Breast epithelium (tissue), 3 donors: ENCODE measurements around the gene FOXN3.

Experiments used
- POLR2A ChIP-seq: fragments of 450-650 bp; IDR thresholded peaks from one replicate; pipeline ENCODE4 v1.6.1; 2016; ENCODE audit warnings: antibody characterized with exemption, mild to moderate bottlenecking, moderate library complexity
- TF ChIP-seq, protein P1 (sequence below), 3 donors: fragments of 450-650 bp; IDR thresholded peaks; one replicate each; pipeline ENCODE4 v1.5.1; 2016 to 2017; ENCODE audit warnings: antibody characterized with exemption in 3 of 3, mild to moderate bottlenecking in 3 of 3, moderate library complexity in 3 of 3

DNA sequence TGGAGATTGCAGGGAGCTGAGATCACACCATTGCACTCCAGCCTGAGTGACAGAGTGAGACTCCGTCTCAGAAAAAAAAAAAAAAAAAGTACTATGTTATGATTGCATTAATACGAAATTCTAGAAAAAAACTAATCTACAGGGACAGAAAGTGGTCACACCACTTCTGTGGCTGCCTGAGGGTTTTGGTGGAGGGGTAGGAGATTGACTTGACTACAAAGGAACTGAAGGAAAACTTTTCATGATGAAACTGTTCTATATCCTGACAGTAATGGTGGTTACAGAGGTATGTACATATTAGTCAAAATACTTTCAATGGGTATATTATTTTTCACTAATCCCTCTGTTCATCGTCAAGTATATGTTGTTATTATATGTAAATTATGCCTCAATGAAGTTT is 42.1 kb downstream of the FOXN3 start:
- no peak for TF ChIP-seq POLR2A
- TF ChIP-seq, protein P1, sequence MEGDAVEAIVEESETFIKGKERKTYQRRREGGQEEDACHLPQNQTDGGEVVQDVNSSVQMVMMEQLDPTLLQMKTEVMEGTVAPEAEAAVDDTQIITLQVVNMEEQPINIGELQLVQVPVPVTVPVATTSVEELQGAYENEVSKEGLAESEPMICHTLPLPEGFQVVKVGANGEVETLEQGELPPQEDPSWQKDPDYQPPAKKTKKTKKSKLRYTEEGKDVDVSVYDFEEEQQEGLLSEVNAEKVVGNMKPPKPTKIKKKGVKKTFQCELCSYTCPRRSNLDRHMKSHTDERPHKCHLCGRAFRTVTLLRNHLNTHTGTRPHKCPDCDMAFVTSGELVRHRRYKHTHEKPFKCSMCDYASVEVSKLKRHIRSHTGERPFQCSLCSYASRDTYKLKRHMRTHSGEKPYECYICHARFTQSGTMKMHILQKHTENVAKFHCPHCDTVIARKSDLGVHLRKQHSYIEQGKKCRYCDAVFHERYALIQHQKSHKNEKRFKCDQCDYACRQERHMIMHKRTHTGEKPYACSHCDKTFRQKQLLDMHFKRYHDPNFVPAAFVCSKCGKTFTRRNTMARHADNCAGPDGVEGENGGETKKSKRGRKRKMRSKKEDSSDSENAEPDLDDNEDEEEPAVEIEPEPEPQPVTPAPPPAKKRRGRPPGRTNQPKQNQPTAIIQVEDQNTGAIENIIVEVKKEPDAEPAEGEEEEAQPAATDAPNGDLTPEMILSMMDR (IDR thresholded peaks at IDR 0.05), result no peak
